Pancreas (tissue), 10 donors: ENCODE data around the gene IFT74. TPM values are rescaled to one million over a fixed set of nuclear protein-coding genes. Genes with fewer than 3 reads are reported as not detected.

Experiments
- ATAC-seq, 4 donors: fragments of 200-7000 bp; cut with Tn5 transposase; one replicate each; pipeline versions ENCODE4 v1.8.0 to v1.9.1; 2020; ENCODE audit warnings: mild to moderate bottlenecking in 4 of 4, moderate library complexity in 4 of 4
- DNase-seq, 6 donors: peaks; one replicate each; pipeline ENCODE4 v3.0.0-alpha.2; 2020
- FAIRE-seq: peaks from 2 replicates; lab custom pipeline; 2012; peaks lifted over from hg19 to GRCh38; lab: Jason Lieb, UNC
- H3K27ac ChIP-seq, 4 donors: fragments of 200-600 bp; sonication (generic); 1 replicate in 3 of 4; 2 replicates in 1 of 4; pipeline versions ENCODE4 v1.5.0 to v1.8.0; 2020
- H3K27me3 ChIP-seq, 4 donors: fragments of 200-600 bp; one replicate each; pipeline ENCODE4 v1.8.0; 2021
- H3K36me3 ChIP-seq, 3 donors: fragments of 200-600 bp; sonication (generic) in 1 of 3; one replicate each; pipeline versions ENCODE4 v1.5.0 to v1.8.0; 2020 to 2021
- H3K4me1 ChIP-seq, 3 donors: fragments of 200-600 bp; one replicate each; pipeline ENCODE4 v1.8.0; 2021
- H3K4me3 ChIP-seq, 4 donors: fragments of 200-600 bp; sonication (generic) in 2 of 4; one replicate each; pipeline versions ENCODE4 v1.5.0 to v1.8.0; 2020 to 2021
- H3K9me3 ChIP-seq, 4 donors: fragments of 200-600 bp; one replicate each; pipeline ENCODE4 v1.8.0; 2021
- CTCF ChIP-seq, 4 donors: fragments of 200-600 bp; sonication (generic) in 3 of 4; IDR thresholded peaks; one replicate each; pipeline versions ENCODE4 v1.5.0 to v1.8.0; 2021; ENCODE audit warnings: antibody characterized with exemption in 4 of 4
- WGBS, 2 donors: extraction: QIAGEN DNeasy Blood & Tissue Kit; methylation state at CpG; one replicate each; pipeline ENCODE4 v1.1.7; 2013; 5-methylcytosine and 5-hydroxymethylcytosine counted together
- intact Hi-C, 3 donors: fragments of 100-400 bp; cut with DNase I; formaldehyde crosslinking; loops; one replicate each; pipeline versions ENCODE4 v1.11.1 to v1.14.2; 2022
- polyA plus RNA-seq, 2 donors: library from polyadenylated mRNA; stranded (reverse); fragments of 200-250 nt; gene quantifications; one replicate each; pipeline ENCODE4 v1.2.3, GENCODE V29; 2013
- total RNA-seq, 6 donors: library from RNA; stranded (reverse); fragmentation: NEBNext Ultra II Directional in 4 of 6; extraction: Animal tissue kit (Norgen Biotek cat#: 25700) in 4 of 6; gene quantifications; one replicate each; pipeline versions ENCODE4 v1.2.1 to v1.2.4, GENCODE V29; 2021 to 2023
- donor health status: healthy with polysubstance abuse.
- donor health status: DM: no; HTN: no; CAD: no; lungs with moderate emphysema.
- donor health status: DM: no; HTN: no; CAD: no.
- donor health status: control.
- donor health status: control.
- donor health status: Bipolar disorder and iron deficiency.
- donor health status: DM: yes; HTN: yes; CAD: no.
- donor health status: DM: no; HTN: no; CAD: no.
- donor health status: DM: no; HTN: no; CAD: no.
- donor health status: DM: yes; HTN: yes; CAD: no.

Gene IFT74
- total and polyA plus RNA-seq, 8 donors = 5.2 to 10.7 (median 7.7) TPM

GRCh38 chr9:27005491-27005890 lies 49.3 kb downstream of the IFT74 start, which contains the start of gene LRRC19:
Gene LRRC19, minus strand, starts transcription at chr9:27005672. Its CDS starts 5,978 bp downstream, at chr9:26999694.
- Histone ChIP-seq H3K27ac (no peak within 1 kb of the TSS), H3K36me3 (peaks cover 0 to 3% (median 0%) of the 10 kb centered on the region in 3 donors), H3K27me3 (no peaks in the 10 kb centered on the region), H3K9me3 (no peaks in the 10 kb centered on the region), H3K4me1 (no peaks in the 10 kb centered on the region), H3K4me3 (peak within 1 kb of the TSS in 2 of 4 donors; percentile 0 to 10)
- intact Hi-C loops = no loop called here
- WGBS, 2 donors = 31 to 42% methylated on average over 3 of the region's 3 CpGs
- ATAC-seq (peak in 1 of 4 donors; percentile 22), FAIRE-seq (peak; percentile 86), DNase-seq (no peak)
- no peak for TF ChIP-seq CTCF (IDR thresholded peaks at IDR 0.05)

GRCh38 chr9:27019589-27019988 lies 63.4 kb downstream of the IFT74 start:
- no peak for TF ChIP-seq CTCF (IDR thresholded peaks at IDR 0.05)
- Histone ChIP-seq H3K27me3 (no peaks in the 10 kb centered on the region), H3K9me3 (no peaks in the 10 kb centered on the region), H3K4me3 (no peak overlapping the region), H3K36me3 (peaks cover 0 to 31% (median 7%) of the 10 kb centered on the region in 3 donors), H3K27ac (no peak overlapping the region), H3K4me1 (no peaks in the 10 kb centered on the region)
- FAIRE-seq (no peak), DNase-seq (no peak), ATAC-seq (no peak)
- intact Hi-C loops = no loop called here

- Histone ChIP-seq H3K9me3 (no peaks in the 10 kb centered on the region), H3K27ac (no peak overlapping the region), H3K4me3 (no peak overlapping the region), H3K27me3 (no peaks in the 10 kb centered on the region), H3K36me3 (peaks cover 0 to 23% (median 1%) of the 10 kb centered on the region in 3 donors), H3K4me1 (no peaks in the 10 kb centered on the region)
- ATAC-seq = no peak
- no peak for TF ChIP-seq CTCF (IDR thresholded peaks at IDR 0.05)
- intact Hi-C loops = no loop called here
- no peak for DNase-seq
- WGBS, 2 donors = 86 to 97% methylated on average over 5 of the region's 5 CpGs
- no peak for FAIRE-seq
Observed at GRCh38 chr9:27022920-27023319, 66.7 kb downstream of the IFT74 start.

- Histone ChIP-seq H3K4me1 (no peaks in the 10 kb centered on the region), H3K4me3 (no peak overlapping the region), H3K9me3 (no peaks in the 10 kb centered on the region), H3K36me3 (peaks cover 0 to 6% (median 0%) of the 10 kb centered on the region in 3 donors), H3K27me3 (no peaks in the 10 kb centered on the region), H3K27ac (no peak overlapping the region)
- intact Hi-C loops = no loop called here
- no peak for FAIRE-seq
- DNase-seq = no peak
- TF ChIP-seq CTCF (IDR thresholded peaks at IDR 0.05) = no peak
- ATAC-seq = no peak
- 89% methylated on average over 7 of the region's 7 CpGs for WGBS, 2 donors
Observed at GRCh38 chr9:27029186-27029585, 73.0 kb downstream of the IFT74 start.

GRCh38 chr9:27033815-27034403 lies 77.7 kb downstream of the IFT74 start:
- WGBS, 2 donors = 13 to 16% methylated on average over 4 of the region's 4 CpGs
- intact Hi-C loops = loop anchor here in 1 of 3 donors (5.0 kb wide), 1 partner anchor 243 kb away; no protein-coding TSS in a partner anchor
- Histone ChIP-seq H3K4me3 (no peak overlapping the region), H3K27me3 (no peaks in the 10 kb centered on the region), H3K36me3 (no peaks in the 10 kb centered on the region), H3K27ac (no peak overlapping the region), H3K9me3 (no peaks in the 10 kb centered on the region), H3K4me1 (no peaks in the 10 kb centered on the region)
- FAIRE-seq (peak; percentile 78), ATAC-seq (peak in 3 of 4 donors; percentile 64 to 69 (median 69)), DNase-seq (peak in 1 of 6 donors; percentile 36)
- peak; percentile 18 to 68 (median 48) for TF ChIP-seq CTCF (IDR thresholded peaks at IDR 0.05)
